Umbilical cord (tissue), 2 donors: ENCODE data around the gene BBS4. TPM values are rescaled to one million over a fixed set of nuclear protein-coding genes. Genes with fewer than 3 reads are reported as not detected.
"Not testable (repeated sequence)": the region's sequence is repeated elsewhere in the genome, so short reads cannot be mapped to it uniquely, and the experiment has no call there.

Experiments
- DNase-seq: peaks from one replicate; pipeline ENCODE4 v3.0.0-alpha.2; 2015; ENCODE audit warnings: low spot score
- total RNA-seq: library from RNA; depleted of rRNA; stranded (reverse); fragments of >200 nt; gene quantifications from one replicate; pipeline ENCODE4 v1.2.3, GENCODE V29; 2014; ENCODE audit warnings: low replicate concordance; ENCODE audit not compliant: insufficient read depth

The BBS4 gene
- total RNA-seq: 35.6 TPM

- DNase-seq: peak; percentile 96
These were observed at the start of gene BBS4, which contains the start of gene HIGD2B for GRCh38 chr15:72685925-72686794. Gene BBS4, plus strand, starts transcription at chr15:72686207. Its CDS starts 21 bp downstream, at chr15:72686228. Gene HIGD2B, minus strand, starts transcription at chr15:72686182. Its CDS starts 9,808 bp downstream, at chr15:72676374.

GRCh38 chr15:72636519-72637282 lies 49.3 kb upstream of the BBS4 start:
- DNase-seq: peak; percentile 78

- DNase-seq: not testable (repeated sequence)
These were observed 46.1 kb upstream of the BBS4 start for GRCh38 chr15:72639759-72640483.

GRCh38 chr15:72642271-72642670 lies 43.7 kb upstream of the BBS4 start:
- DNase-seq: not testable (repeated sequence)

- not testable (repeated sequence) for DNase-seq
These were observed 37.3 kb upstream of the BBS4 start for GRCh38 chr15:72648631-72649253.

- DNase-seq: not testable (repeated sequence)
These were observed 31.6 kb upstream of the BBS4 start, which contains the start of gene GOLGA6B for GRCh38 chr15:72654397-72654796. Gene GOLGA6B, plus strand, starts transcription at chr15:72654697. Its CDS starts 41 bp downstream, at chr15:72654738.

GRCh38 chr15:72656014-72656413 lies 30.0 kb upstream of the BBS4 start:
- DNase-seq: not testable (repeated sequence)

- DNase-seq: not testable (repeated sequence)
These were observed 24.9 kb upstream of the BBS4 start for GRCh38 chr15:72661081-72661480.

- DNase-seq: not testable (repeated sequence)
These were observed 22.1 kb upstream of the BBS4 start for GRCh38 chr15:72663931-72664330.

GRCh38 chr15:72665706-72666105 lies 20.3 kb upstream of the BBS4 start:
- DNase-seq: not testable (repeated sequence)

GRCh38 chr15:72669803-72670202 lies 16.2 kb upstream of the BBS4 start:
- DNase-seq: not testable (repeated sequence)

- peak; percentile 58 for DNase-seq
These were observed 15.2 kb upstream of the BBS4 start for GRCh38 chr15:72670656-72671352.

GRCh38 chr15:72671525-72671924 lies 14.5 kb upstream of the BBS4 start:
- no peak for DNase-seq

GRCh38 chr15:72676838-72677237 lies 9.2 kb upstream of the BBS4 start:
- no peak for DNase-seq

- no peak for DNase-seq
These were observed 5.1 kb upstream of the BBS4 start for GRCh38 chr15:72680931-72681330.

GRCh38 chr15:72682772-72683171 lies 3.2 kb upstream of the BBS4 start:
- DNase-seq: no peak

GRCh38 chr15:72685301-72685924 lies 594 bp upstream of the BBS4 start:
- no peak for DNase-seq

GRCh38 chr15:72688697-72689096 lies 2.7 kb downstream of the BBS4 start:
- no peak for DNase-seq

- no peak for DNase-seq
These were observed 4.9 kb downstream of the BBS4 start for GRCh38 chr15:72690938-72691337.

- no peak for DNase-seq
These were observed 12.9 kb downstream of the BBS4 start for GRCh38 chr15:72698938-72699337.
